SK-N-SH (cell line): ENCODE results near the gene LEKR1. TPM values are rescaled to one million over a fixed set of nuclear protein-coding genes. Genes with fewer than 3 reads are reported as not detected.

Source experiments
- CTCF ChIA-PET: fragments of 300-600, 350-600 bp; formaldehyde crosslinking; extraction: SDS; loops from one replicate; lab custom pipeline; 2021; lab: Yijun Ruan, JAX
- POLR2A ChIA-PET: fragments of 350-600 bp; sonication (Branson Sonifier 250); formaldehyde crosslinking; extraction: SDS; loops from one replicate; lab custom pipeline; 2020; ENCODE audit warnings: antibody characterized with exemption, inconsistent platforms; lab: Yijun Ruan, JAX
- DNase-seq: peaks from one replicate; pipeline ENCODE4 v3.0.0; 2012
- H2AFZ ChIP-seq: fragments of 200-600 bp; sonication (generic); 2 replicates; pipeline ENCODE4 v1.8.1; 2016; ENCODE audit warnings: antibody characterized with exemption, mild to moderate bottlenecking, low read depth
- H3F3A ChIP-seq: fragments of 200-600 bp; sonication (generic); replicated peaks from 2 replicates; pipeline ENCODE3; 2016; ENCODE audit warnings: antibody characterized with exemption, mild to moderate bottlenecking; ENCODE audit not compliant: insufficient read depth
- H3K27ac ChIP-seq, 2 experiments: fragments of 200-500 bp in 1 of 2; fragments of 200-600 bp in 1 of 2; sonication (Bioruptor generic) in 1 of 2; sonication (generic), shearing (Covaris generic) in 1 of 2; 2 replicates each; pipeline versions ENCODE4 v1.5.1 to v1.6.1; 2014 to 2016; ENCODE audit warnings: low read depth in 2 of 2, inconsistent platforms in 1 of 2, low read length in 1 of 2, mild to moderate bottlenecking in 1 of 2, mixed read lengths in 1 of 2
- H3K27me3 ChIP-seq: fragments of 200-600 bp; sonication (generic), shearing (Covaris generic); 2 replicates; pipeline ENCODE4 v1.6.1; 2016; ENCODE audit warnings: mixed run types; ENCODE audit not compliant: insufficient read depth
- H3K36me3 ChIP-seq, 2 experiments: fragments of 200-500 bp in 1 of 2; fragments of 200-600 bp in 1 of 2; sonication (Bioruptor generic) in 1 of 2; sonication (generic) in 1 of 2; replicated peaks in 1 of 2; 2 replicates each; pipeline versions ENCODE3 to v1.5.1; 2014 to 2016; ENCODE audit warnings: low read length in 1 of 2, mild to moderate bottlenecking in 1 of 2; ENCODE audit not compliant: insufficient read depth in 2 of 2, control insufficient read depth in 1 of 2
- H3K4me1 ChIP-seq, 2 experiments: fragments of 200-500 bp in 1 of 2; fragments of 200-600 bp in 1 of 2; sonication (Bioruptor generic) in 1 of 2; sonication (generic), shearing (Covaris generic) in 1 of 2; 2 replicates each; pipeline versions ENCODE4 v1.5.1 to v1.6.1; 2014 to 2016; ENCODE audit warnings: low read depth in 1 of 2, low read length in 1 of 2, mixed run types in 1 of 2; ENCODE audit not compliant: insufficient read depth in 2 of 2, control insufficient read depth in 1 of 2
- H3K4me2 ChIP-seq: fragments of 200-600 bp; sonication (generic), shearing (Covaris generic); 2 replicates; pipeline ENCODE4 v1.6.1; 2017; ENCODE audit warnings: mixed run types
- H3K4me3 ChIP-seq, 2 experiments: fragments of 200-500 bp in 1 of 2; fragments of 200-600 bp in 1 of 2; sonication (Bioruptor generic) in 1 of 2; sonication (generic), shearing (Covaris generic) in 1 of 2; 2 replicates each; pipeline versions ENCODE4 v1.5.1 to v1.8.1; 2014 to 2016; ENCODE audit warnings: low read depth in 2 of 2, inconsistent platforms in 1 of 2, low read length in 1 of 2, mild to moderate bottlenecking in 1 of 2, mixed read lengths in 1 of 2, moderate library complexity in 1 of 2
- H3K79me2 ChIP-seq: fragments of 200-600 bp; sonication (generic); 2 replicates; pipeline ENCODE4 v1.8.1; 2017; ENCODE audit warnings: mild to moderate bottlenecking; ENCODE audit not compliant: insufficient read depth
- H3K9ac ChIP-seq: fragments of 200-600 bp; sonication (generic); 2 replicates; pipeline ENCODE4 v1.6.1; 2017; ENCODE audit warnings: mixed run types
- H3K9me2 ChIP-seq: fragments of 200-600 bp; sonication (generic); 2 replicates; pipeline ENCODE4 v1.6.1; 2017; ENCODE audit warnings: mixed run types
- H3K9me3 ChIP-seq: fragments of 200-600 bp; sonication (generic); 2 replicates; pipeline ENCODE4 v1.6.1; 2017; ENCODE audit warnings: mixed run types, mild to moderate bottlenecking, moderate library complexity
- H4K20me1 ChIP-seq: fragments of 200-600 bp; sonication (generic); 2 replicates; pipeline ENCODE4 v1.6.1; 2017; ENCODE audit warnings: mild to moderate bottlenecking, mixed run types; ENCODE audit not compliant: insufficient read depth
- CTCF ChIP-seq: fragments of 200-600 bp; sonication (generic); IDR thresholded peaks from 2 replicates; pipeline ENCODE4 v1.6.1; 2017; ENCODE audit warnings: antibody characterized with exemption, mild to moderate bottlenecking, moderate library complexity
- EZH2phosphoT487 ChIP-seq: fragments of 200-600 bp; sonication (generic); IDR thresholded peaks from 2 replicates; pipeline ENCODE4 v1.6.1; 2017; ENCODE audit warnings: low read depth, mixed run types, mild to moderate bottlenecking, antibody characterized with exemption, moderate library complexity, borderline replicate concordance
- FOSL2 ChIP-seq: IDR thresholded peaks from 2 replicates; pipeline ENCODE4 v1.4.0; 2012; ENCODE audit warnings: low read depth, mild to moderate bottlenecking, moderate library complexity, borderline replicate concordance
- FOXM1 ChIP-seq: IDR thresholded peaks from 2 replicates; pipeline ENCODE4 v1.4.0; 2012; ENCODE audit warnings: low read depth, mild to moderate bottlenecking
- GATA2 ChIP-seq: sonication (generic); formaldehyde crosslinking; IDR thresholded peaks from 2 replicates; pipeline ENCODE4 v1.5.0; 2020; ENCODE audit warnings: mild to moderate bottlenecking, missing genetic modification reagents
- PBX3 ChIP-seq: IDR thresholded peaks from 2 replicates; pipeline ENCODE4; 2012
- RCOR1 ChIP-seq: fragments of 150-350 bp; IDR thresholded peaks from 2 replicates; pipeline ENCODE4 v1.6.1; 2017; ENCODE audit warnings: antibody characterized with exemption, low read length
- RFX5 ChIP-seq: IDR thresholded peaks from 2 replicates; pipeline ENCODE4 v1.6.1; 2012; ENCODE audit warnings: mild to moderate bottlenecking, improper control_type of control experiment, low read length
- TCF12 ChIP-seq: IDR thresholded peaks from 2 replicates; pipeline ENCODE4 v1.4.0; 2012
- TEAD4 ChIP-seq: IDR thresholded peaks from 2 replicates; pipeline ENCODE4 v1.4.0; 2012; ENCODE audit warnings: mild to moderate bottlenecking, borderline replicate concordance; ENCODE audit not compliant: insufficient read depth
- WGBS: methylation state at CpG from one replicate; pipeline ENCODE4 v1.1.6; 2017; ENCODE audit warnings: low lambda C conversion rate; 5-methylcytosine and 5-hydroxymethylcytosine counted together
- polyA plus RNA-seq, 3 experiments: library from polyadenylated mRNA; depleted of rRNA; stranded (reverse); fragments of >200 nt; gene quantifications; 2 replicates each; pipeline ENCODE4 v1.2.3, GENCODE V29; 2012

LEKR1 gene
- polyA plus RNA-seq, 1 of the 3 experiments (the other 2 are of a cell fraction), result 0.30 TPM

GRCh38 chr3:156790156-156790555, 36.0 kb upstream of the LEKR1 start:
- H3K9ac ChIP-seq, result no peak overlapping the region
- DNase-seq, result no peak
- H3K27ac ChIP-seq, result no peak overlapping the region
- no peaks in the 10 kb centered on the region for H3K36me3 ChIP-seq
- H3K4me3 ChIP-seq, result no peak overlapping the region
- H3K9me3 ChIP-seq, result no peaks in the 10 kb centered on the region
- no peak overlapping the region for H3K4me2 ChIP-seq
- POLR2A ChIA-PET, result no interaction called here
- H3K9me2 ChIP-seq, result no peaks in the 10 kb centered on the region
- no peaks in the 10 kb centered on the region for H3K79me2 ChIP-seq
- no peak overlapping the region for H2AFZ ChIP-seq
- H3F3A ChIP-seq, result peaks cover 22% of the 10 kb centered on the region
- no peak for TF ChIP-seq RFX5
- TF ChIP-seq CTCF, result no peak
- TF ChIP-seq EZH2phosphoT487, result no peak
- peak; percentile 27; the same call in 1 of the 2 replicates for TF ChIP-seq TCF12
- H4K20me1 ChIP-seq, result no peaks in the 10 kb centered on the region
- CTCF ChIA-PET, result interaction anchor here (1.6 kb wide), 1 partner anchor 347 kb away, joined by 4 read pairs; no protein-coding TSS in a partner anchor
- H3K4me1 ChIP-seq, result peaks cover 3 to 31% of the 10 kb centered on the region in 2 experiments
- H3K27me3 ChIP-seq, result no peaks in the 10 kb centered on the region

- Histone ChIP-seq H3K4me2 (no peak overlapping the region), H3K4me1 (peaks cover 3 to 31% of the 10 kb centered on the region in 2 experiments), H2AFZ (no peak overlapping the region), H4K20me1 (no peaks in the 10 kb centered on the region), H3F3A (peaks cover 22% of the 10 kb centered on the region), H3K27ac (peak overlapping the region in 1 of 2 experiments; percentile 2; a peak in 1 of 4 replicates), H3K9me2 (no peaks in the 10 kb centered on the region), H3K36me3 (no peaks in the 10 kb centered on the region), H3K27me3 (no peaks in the 10 kb centered on the region), H3K9ac (no peak overlapping the region), H3K9me3 (no peaks in the 10 kb centered on the region), H3K4me3 (no peak overlapping the region), H3K79me2 (no peaks in the 10 kb centered on the region)
- no peak for DNase-seq
- WGBS, result 100% methylated on average over 3 of the region's 3 CpGs
- TF ChIP-seq RCOR1 (no peak), FOXM1 (no peak), TEAD4 (no peak), GATA2 (CRISPR knock-in tag) (no peak), PBX3 (no peak), FOSL2 (no peak)
- ChIA-PET CTCF (no interaction called here), POLR2A (interaction anchor here (0.5 kb wide), 1 partner anchor 13 kb away, joined by 3 read pairs; no protein-coding TSS in a partner anchor)
Observed at GRCh38 chr3:156792114-156792513, 34.0 kb upstream of the LEKR1 start.
